Measurements from ENCODE around the gene WNK2. TPM values are rescaled to one million over a fixed set of nuclear protein-coding genes. Genes with fewer than 3 reads are reported as not detected.

Gene WNK2
- polyA plus RNA-seq, 2 of the 4 experiments (the other 2 are of a cell fraction): 2.1 to 6.7 TPM

- TF ChIP-seq POLR2AphosphoS2 (conservative IDR thresholded peaks at IDR 0.05; ENCODE audit: low read length) (no peak), EHF (CRISPR knock-in tag; IDR thresholded peaks at IDR 0.05) (no peak), ESRRA (IDR thresholded peaks at IDR 0.05; ENCODE audit: borderline replicate concordance, low read length) (no peak), ZNF302 (CRISPR knock-in tag; IDR thresholded peaks at IDR 0.05) (no peak), HOXA7 (CRISPR knock-in tag; IDR thresholded peaks at IDR 0.05) (no peak), CEBPB (IDR thresholded peaks at IDR 0.05) (no peak)
Observed at GRCh38 chr9:93164085-93164484, 19.9 kb upstream of the WNK2 start (continued).

DNA sequence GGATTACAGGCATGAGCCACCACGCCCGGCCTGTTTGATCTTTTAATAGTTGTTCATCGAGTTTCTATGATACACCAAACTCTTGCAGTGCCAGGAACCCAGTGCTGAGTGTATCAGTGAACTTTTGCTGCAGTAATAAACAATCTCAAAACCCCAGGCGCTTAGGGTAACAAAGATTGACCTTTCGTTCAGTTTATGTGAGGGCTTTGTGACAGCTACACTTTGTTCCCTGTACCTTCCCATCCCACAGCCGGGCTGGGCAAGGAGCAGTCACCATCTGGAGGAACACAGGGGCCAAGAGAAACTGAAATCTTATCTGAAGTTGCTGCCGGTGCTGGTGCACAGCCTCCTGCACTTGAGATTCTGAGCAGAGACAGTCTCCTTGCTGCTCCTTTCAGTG, 17.2 kb upstream of the WNK2 start:
- no peaks in the 10 kb centered on the region for H3K4me1 ChIP-seq
- DNase-seq (ENCODE audit: low read depth in 1 of 2, low spot score in 1 of 2) (no peak), FAIRE-seq (no peak), ATAC-seq (no peak)
- H3K4me2 ChIP-seq: no peak overlapping the region
- ChIA-PET POLR2A (no interaction called here), CTCF (interaction anchor here (6.0 to 6.1 kb wide), 2 partner anchors 13 to 139 kb away, joined by 22 to 27 read pairs; no protein-coding TSS in a partner anchor)
- no peak overlapping the region for H3K27ac ChIP-seq
- no peak overlapping the region for H3K4me3 ChIP-seq
- TF ChIP-seq FOXS1 (CRISPR knock-in tag; IDR thresholded peaks at IDR 0.05): no peak
- no peak for TF ChIP-seq RNF2 (IDR thresholded peaks at IDR 0.05; ENCODE audit: borderline replicate concordance, low read depth)
- TF ChIP-seq KDM1A (IDR thresholded peaks at IDR 0.05; ENCODE audit: low read depth): no peak
- no peak for TF ChIP-seq SMC3 (IDR thresholded peaks at IDR 0.05)
- TF ChIP-seq HEYL (CRISPR knock-in tag; IDR thresholded peaks at IDR 0.05): no peak
- WGBS (ENCODE audit: missing lambda C conversion rate): 66% methylated on average over 7 of the region's 7 CpGs
- no peaks in the 10 kb centered on the region for H3K9me3 ChIP-seq

DNA sequence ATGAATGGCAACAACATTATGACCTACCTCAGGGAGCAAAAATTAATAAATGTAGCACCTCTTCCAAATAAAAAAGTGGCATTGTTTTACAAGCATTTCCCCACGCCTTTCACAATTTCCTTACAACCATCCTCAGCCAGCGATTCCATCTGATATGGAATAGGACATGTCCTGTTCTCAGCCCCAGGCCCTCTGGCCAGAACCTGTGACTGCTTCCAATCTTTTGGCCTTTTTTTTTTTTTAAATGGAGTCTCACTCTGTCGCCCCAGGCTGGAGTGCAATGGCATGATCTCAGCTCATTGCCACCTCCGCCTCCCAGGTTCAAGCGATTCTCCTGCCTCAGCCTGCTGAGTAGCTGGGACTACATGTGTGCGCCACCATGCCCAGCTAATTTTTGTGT, 16.8 kb upstream of the WNK2 start:
- DNase-seq (ENCODE audit: low read depth in 1 of 2, low spot score in 1 of 2) (no peak), ATAC-seq (no peak), FAIRE-seq (no peak)
- TF ChIP-seq NPAS2 (CRISPR knock-in tag; IDR thresholded peaks at IDR 0.05; ENCODE audit: borderline replicate concordance): no peak
- no peak for TF ChIP-seq HOXA7 (CRISPR knock-in tag; IDR thresholded peaks at IDR 0.05)
- TF ChIP-seq CEBPB (IDR thresholded peaks at IDR 0.05): no peak
- TF ChIP-seq KDM1A (IDR thresholded peaks at IDR 0.05; ENCODE audit: low read depth): no peak
- TF ChIP-seq EHMT2 (IDR thresholded peaks at IDR 0.05; ENCODE audit: low read depth): no peak
- no peak for TF ChIP-seq ELK1 (IDR thresholded peaks at IDR 0.05; ENCODE audit: low read depth, low read length)
- TF ChIP-seq, protein P1, sequence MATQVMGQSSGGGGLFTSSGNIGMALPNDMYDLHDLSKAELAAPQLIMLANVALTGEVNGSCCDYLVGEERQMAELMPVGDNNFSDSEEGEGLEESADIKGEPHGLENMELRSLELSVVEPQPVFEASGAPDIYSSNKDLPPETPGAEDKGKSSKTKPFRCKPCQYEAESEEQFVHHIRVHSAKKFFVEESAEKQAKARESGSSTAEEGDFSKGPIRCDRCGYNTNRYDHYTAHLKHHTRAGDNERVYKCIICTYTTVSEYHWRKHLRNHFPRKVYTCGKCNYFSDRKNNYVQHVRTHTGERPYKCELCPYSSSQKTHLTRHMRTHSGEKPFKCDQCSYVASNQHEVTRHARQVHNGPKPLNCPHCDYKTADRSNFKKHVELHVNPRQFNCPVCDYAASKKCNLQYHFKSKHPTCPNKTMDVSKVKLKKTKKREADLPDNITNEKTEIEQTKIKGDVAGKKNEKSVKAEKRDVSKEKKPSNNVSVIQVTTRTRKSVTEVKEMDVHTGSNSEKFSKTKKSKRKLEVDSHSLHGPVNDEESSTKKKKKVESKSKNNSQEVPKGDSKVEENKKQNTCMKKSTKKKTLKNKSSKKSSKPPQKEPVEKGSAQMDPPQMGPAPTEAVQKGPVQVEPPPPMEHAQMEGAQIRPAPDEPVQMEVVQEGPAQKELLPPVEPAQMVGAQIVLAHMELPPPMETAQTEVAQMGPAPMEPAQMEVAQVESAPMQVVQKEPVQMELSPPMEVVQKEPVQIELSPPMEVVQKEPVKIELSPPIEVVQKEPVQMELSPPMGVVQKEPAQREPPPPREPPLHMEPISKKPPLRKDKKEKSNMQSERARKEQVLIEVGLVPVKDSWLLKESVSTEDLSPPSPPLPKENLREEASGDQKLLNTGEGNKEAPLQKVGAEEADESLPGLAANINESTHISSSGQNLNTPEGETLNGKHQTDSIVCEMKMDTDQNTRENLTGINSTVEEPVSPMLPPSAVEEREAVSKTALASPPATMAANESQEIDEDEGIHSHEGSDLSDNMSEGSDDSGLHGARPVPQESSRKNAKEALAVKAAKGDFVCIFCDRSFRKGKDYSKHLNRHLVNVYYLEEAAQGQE (IDR thresholded peaks at IDR 0.05): no peak
- TF ChIP-seq ZSCAN20 (CRISPR knock-in tag; IDR thresholded peaks at IDR 0.05): no peak
- no peak for TF ChIP-seq BHLHE40 (IDR thresholded peaks at IDR 0.05; ENCODE audit: low read depth, low read length)
- no peak for TF ChIP-seq POLR2A (IDR thresholded peaks at IDR 0.05; ENCODE audit: low read length)
- H3K4me2 ChIP-seq: no peak overlapping the region
- ChIA-PET CTCF (interaction anchor here (2.8 to 6.1 kb wide), 3 partner anchors 13 to 138 kb away, joined by 15 to 27 read pairs (median 22); no protein-coding TSS in a partner anchor), POLR2A (no interaction called here)
- H3K4me1 ChIP-seq: no peaks in the 10 kb centered on the region
- H3K9me3 ChIP-seq: no peaks in the 10 kb centered on the region
- WGBS (ENCODE audit: missing lambda C conversion rate): 94% methylated on average over 6 of the region's 6 CpGs
- no peak overlapping the region for H3K4me3 ChIP-seq
- H3K27ac ChIP-seq: no peak overlapping the region

GRCh38 chr9:93167838-93168237, 16.1 kb upstream of the WNK2 start:
- no peak for ATAC-seq
- H3K4me2 ChIP-seq: no peak overlapping the region
- WGBS (ENCODE audit: missing lambda C conversion rate): 58% methylated on average over 4 of the region's 4 CpGs
- TF ChIP-seq SREBF2 (IDR thresholded peaks at IDR 0.05) (no peak), E2F6 (IDR thresholded peaks at IDR 0.05; ENCODE audit: borderline replicate concordance, low read depth) (no peak), HOXB13 (CRISPR knock-in tag; IDR thresholded peaks at IDR 0.05; ENCODE audit: low read depth) (no peak), MAZ (IDR thresholded peaks at IDR 0.05; ENCODE audit: borderline replicate concordance, low read depth, low read length) (no peak), MAX (IDR thresholded peaks at IDR 0.05) (no peak), ELK1 (IDR thresholded peaks at IDR 0.05; ENCODE audit: low read depth, low read length) (no peak), CEBPB (IDR thresholded peaks at IDR 0.05) (no peak), ZFP36 (IDR thresholded peaks at IDR 0.05; ENCODE audit: borderline replicate concordance, partially characterized antibody) (no peak), JUN (IDR thresholded peaks at IDR 0.05) (no peak), NR3C1 (IDR thresholded peaks at IDR 0.05) (no peak), PHF8 (IDR thresholded peaks at IDR 0.05; ENCODE audit: borderline replicate concordance, low read depth) (no peak)

More at GRCh38 chr9:93167838-93168237, 16.1 kb upstream of the WNK2 start:
- H3K9me3 ChIP-seq: no peaks in the 10 kb centered on the region
- no peaks in the 10 kb centered on the region for H3K4me1 ChIP-seq
- CTCF ChIA-PET: interaction anchor here (1.5 to 6.1 kb wide), 5 partner anchors 14 to 398 kb away, joined by 3 to 27 read pairs (median 15); no protein-coding TSS in a partner anchor
- no peak overlapping the region for H3K27ac ChIP-seq
- FAIRE-seq (no peak), DNase-seq (ENCODE audit: low read depth in 1 of 2, low spot score in 1 of 2) (no peak)
- H3K4me3 ChIP-seq: no peak overlapping the region
- POLR2A ChIA-PET: no interaction called here
